ENCODE results near the gene AAK1.

DNA sequence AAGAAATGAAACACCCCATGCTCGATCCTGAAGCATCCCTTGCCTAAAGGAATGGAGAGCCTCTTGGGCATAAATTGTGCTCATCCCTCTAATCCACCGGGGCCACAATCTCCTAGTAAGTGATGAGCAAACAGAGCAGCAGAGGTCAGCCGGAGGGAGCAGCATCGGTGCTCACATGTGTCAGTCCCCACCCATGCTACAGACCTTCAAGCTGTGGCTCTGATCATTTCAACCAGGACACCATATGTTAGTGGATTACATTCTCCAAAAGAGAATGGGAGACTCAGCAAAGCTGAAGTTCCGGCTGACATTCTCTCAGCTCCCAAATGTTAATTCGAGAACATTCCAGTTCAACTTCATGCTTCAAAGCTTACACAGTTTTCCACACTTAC lies 75.6 kb downstream of the AAK1 start:
- TF ChIP-seq POLR2A (IDR thresholded peaks at IDR 0.05), result no peak
- TF ChIP-seq, protein P1, sequence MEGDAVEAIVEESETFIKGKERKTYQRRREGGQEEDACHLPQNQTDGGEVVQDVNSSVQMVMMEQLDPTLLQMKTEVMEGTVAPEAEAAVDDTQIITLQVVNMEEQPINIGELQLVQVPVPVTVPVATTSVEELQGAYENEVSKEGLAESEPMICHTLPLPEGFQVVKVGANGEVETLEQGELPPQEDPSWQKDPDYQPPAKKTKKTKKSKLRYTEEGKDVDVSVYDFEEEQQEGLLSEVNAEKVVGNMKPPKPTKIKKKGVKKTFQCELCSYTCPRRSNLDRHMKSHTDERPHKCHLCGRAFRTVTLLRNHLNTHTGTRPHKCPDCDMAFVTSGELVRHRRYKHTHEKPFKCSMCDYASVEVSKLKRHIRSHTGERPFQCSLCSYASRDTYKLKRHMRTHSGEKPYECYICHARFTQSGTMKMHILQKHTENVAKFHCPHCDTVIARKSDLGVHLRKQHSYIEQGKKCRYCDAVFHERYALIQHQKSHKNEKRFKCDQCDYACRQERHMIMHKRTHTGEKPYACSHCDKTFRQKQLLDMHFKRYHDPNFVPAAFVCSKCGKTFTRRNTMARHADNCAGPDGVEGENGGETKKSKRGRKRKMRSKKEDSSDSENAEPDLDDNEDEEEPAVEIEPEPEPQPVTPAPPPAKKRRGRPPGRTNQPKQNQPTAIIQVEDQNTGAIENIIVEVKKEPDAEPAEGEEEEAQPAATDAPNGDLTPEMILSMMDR (IDR thresholded peaks at IDR 0.05), result no peak

All from adrenal gland (tissue), 5 donors.